Measurements from ENCODE around the gene GSG1.

GSG1 gene

DNA sequence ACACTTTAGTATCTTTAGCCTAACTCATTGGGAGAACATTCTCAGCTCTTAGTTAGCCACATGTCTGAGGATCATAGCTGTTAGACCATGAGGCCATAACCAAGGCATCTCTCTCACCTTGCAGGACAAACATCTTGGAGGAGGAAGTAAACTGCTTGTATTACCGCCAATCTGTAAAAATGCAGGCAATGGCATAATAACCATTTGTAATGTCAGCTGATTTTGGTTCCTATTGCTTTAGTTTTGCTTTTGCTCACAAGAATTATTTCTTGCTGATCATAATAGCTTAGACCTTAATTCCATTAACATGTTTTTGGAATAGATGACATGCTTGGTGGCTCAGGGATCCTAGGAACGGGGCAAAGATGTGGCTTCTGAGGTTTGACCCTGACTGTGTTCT is 16.4 kb upstream of the GSG1 start:
- DNase-seq = no peak

DNA sequence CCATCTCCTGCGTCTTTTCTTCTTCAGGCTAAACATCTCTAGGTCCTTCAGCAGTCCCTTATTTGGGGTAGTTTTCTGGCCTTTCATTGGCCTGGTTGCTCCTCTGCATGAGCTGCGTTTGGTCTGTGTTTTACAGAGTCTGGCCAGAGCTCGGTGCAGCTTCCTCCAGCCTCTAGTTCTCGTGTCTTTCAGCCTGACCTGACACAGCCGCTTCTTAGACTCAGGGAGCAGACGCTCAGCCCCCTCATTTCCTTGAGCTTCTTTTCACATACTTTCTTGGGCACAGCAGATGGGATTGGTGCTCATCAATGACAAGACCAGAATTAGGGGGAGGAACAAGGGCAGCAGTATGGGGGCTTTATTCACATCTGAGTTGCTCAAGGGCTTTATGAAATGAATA is 13.6 kb upstream of the GSG1 start:
- no peak for DNase-seq

DNA sequence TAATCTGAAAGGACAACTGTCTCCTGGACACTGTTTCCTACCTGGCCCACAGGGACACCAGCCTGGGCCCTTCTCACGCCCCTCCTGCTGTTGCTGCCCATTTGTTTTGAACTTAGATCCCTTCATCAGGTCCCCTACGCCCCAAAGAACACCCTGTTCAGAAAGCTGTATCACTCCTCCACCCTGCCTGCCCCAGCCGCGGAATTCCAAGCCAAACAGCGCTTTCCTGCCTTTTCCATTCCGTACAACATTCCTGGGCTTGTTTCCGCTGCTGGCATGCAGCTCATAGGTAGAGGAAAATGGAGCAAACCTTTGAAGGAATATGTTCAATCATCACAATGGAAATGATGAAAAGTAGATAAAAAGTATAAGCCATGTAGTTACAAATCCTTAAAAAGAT is 12.8 kb upstream of the GSG1 start:
- no peak for DNase-seq

DNA sequence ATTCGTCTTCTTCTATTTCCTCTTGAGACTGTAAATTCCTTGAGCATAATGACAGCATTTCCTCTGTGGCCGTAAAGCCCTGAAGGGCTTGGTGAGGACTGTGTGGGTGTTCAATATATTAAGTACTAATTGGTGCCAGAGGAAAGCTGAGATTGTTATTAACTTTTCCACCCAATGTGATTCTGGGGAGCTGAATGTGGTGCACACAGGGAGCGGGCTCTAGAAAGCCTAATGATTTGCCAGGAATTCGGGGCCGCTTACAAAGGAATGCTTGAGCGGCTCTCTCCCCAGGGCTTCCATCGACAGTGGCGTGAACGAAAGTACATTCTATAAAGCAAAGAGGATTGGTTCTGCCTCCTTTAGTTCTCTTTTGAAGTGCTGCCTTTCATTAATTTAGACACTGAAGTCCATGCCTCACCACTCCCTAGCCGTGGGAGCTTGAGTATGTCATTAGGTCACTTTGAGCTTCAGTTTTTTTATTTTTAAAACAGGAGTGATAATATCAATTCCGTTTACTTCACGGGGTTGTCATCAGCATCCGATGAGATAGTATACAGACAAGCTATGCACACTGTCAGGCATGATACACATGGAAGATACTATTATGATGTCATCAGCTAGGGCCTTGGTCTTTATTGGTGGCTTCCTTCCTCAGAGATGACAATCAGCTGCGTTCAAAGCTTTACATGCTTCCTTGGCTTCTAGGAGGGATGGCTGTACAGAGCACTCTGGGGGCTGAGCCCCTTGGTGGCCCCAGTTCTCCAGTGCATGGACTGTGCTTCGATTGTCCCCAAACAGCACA is 11.0 kb upstream of the GSG1 start:
- no peak for DNase-seq

DNA sequence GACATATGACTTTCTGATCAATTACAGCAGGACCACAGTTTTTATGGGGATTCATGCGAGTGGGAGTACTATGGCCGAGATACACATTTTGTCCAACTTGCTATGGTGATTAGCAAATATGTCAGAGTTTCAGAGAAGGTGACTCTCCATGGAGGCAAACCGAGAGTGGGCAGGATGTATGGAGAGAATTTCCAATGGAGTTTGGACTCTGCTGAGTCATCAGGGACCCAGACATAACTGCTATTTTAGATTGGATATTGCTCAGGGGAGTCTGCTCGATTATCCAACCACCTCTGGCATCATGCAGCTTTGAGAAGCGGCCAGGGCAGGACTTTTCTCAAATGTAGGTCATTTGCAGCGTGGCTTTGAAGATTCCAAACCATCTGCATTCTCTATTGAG is 9.5 kb upstream of the GSG1 start:
- no peak for DNase-seq

DNA sequence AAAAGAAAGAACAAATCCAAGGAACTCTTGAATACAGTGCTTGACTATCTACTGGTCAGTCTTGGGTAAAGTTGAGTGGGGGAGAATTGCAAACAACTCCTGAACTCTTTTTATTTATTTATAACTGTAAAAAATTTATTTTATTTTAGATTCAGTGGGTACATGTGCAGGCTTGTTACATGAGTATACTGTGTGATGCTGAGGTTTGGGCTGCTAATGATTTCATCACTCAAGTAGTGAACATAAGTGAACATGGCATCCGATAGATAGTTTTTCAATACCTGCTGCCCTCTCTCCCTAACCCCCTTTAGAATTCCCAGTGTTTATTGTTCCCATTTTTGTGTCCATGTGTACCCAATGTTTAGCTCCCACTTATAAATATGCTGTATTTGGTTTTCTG is 3.2 kb upstream of the GSG1 start:
- DNase-seq = no peak

DNA sequence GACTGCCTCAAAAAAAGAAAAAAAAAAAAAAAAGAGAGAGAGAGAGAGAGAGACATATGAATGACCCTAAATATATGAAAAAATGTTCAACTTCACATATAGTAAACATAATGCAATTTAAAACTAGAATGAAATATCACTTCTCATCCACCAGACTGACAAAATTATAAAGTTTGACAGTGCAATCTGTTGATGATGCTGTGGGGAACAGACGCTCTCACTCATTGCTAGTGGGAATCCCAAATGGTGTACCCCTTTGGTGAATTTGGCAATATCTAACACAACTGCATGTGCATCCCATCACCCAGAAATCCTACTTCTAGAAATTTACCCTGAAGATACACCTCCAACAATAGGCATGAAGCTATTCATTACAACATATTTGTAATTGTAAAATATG is 2.3 kb upstream of the GSG1 start:
- no peak for DNase-seq

DNA sequence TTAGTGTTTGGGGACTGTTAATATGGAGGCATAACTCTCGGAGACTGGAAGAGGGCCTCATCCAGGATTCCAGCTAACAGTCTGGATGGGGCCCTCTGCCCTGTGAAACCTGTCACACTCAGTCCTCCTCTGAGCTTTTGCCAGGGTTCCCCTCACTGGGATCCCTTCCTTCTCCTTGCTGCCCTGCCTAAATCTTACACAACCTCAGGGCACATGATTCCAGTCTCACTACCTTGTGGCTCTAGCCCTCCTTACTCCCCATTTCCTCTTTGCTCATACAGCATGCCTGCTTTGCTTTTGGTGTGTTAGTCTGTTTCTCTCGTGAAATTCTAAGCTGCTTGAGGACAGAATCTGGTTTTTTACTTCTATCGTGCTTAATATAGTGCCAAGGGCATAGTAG is 942 bp upstream of the GSG1 start:
- no peak for DNase-seq

DNA sequence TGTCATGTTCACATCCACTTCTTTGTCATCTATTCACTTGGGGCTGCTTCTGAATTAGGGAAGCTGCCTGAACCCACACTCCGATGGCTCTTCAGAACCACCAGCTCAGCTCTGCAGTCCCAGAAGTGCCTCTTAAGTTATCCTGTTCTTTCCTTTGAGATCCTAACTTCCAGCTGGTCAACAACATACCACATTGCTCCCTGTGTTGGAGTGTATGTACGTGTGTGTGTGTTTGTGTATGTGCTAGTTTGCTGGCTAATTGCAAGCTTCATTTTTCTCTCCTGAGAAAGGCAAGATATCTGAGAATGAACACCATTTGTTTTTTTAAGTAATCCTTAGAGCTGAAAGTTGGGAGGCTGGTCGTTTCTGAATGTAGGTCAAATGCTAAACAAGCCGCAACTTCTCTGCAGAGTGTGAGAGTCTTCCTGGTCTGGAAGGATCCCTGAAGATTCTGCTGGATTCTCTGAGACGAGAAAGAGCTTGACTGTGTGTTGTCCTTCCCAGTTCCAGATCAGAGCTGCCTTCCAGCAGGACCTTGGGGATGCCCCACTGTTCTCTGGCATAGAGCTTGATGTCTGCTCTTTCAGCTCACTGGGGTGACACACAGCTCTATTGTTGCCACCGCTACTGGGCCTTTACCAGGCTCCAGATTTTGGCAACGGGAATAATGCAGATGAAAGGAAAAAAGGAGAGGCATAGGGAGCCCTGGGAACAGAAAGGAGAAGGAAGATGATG is 839 bp downstream of the GSG1 start:
- no peak for DNase-seq

DNA sequence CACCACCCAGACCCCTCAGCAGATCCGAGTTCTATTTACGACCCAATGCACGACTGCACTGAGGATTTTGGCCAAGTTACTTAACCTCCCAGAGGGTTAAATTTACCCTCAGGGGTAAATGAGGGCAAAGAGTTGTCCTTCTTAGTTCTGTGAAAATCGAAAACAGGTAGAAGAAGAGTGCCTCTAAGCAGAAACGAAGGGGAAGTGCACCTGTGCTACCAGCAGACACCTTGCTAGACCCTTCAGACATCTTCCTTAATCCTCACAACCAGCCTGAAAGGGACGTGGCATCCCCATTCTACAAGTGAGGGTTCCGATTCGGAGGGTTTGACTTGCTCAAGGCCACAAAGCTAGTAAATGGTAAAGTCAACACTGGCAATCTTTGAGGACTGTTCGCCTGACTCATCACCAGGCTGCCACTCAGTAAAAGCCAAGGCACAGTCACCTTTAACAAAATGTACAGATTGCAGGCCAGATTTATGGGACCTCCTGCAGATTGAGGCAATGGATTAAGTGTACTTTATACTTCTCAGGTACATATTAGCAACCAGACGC is 1.6 kb downstream of the GSG1 start:
- peak; percentile 13 for DNase-seq

DNA sequence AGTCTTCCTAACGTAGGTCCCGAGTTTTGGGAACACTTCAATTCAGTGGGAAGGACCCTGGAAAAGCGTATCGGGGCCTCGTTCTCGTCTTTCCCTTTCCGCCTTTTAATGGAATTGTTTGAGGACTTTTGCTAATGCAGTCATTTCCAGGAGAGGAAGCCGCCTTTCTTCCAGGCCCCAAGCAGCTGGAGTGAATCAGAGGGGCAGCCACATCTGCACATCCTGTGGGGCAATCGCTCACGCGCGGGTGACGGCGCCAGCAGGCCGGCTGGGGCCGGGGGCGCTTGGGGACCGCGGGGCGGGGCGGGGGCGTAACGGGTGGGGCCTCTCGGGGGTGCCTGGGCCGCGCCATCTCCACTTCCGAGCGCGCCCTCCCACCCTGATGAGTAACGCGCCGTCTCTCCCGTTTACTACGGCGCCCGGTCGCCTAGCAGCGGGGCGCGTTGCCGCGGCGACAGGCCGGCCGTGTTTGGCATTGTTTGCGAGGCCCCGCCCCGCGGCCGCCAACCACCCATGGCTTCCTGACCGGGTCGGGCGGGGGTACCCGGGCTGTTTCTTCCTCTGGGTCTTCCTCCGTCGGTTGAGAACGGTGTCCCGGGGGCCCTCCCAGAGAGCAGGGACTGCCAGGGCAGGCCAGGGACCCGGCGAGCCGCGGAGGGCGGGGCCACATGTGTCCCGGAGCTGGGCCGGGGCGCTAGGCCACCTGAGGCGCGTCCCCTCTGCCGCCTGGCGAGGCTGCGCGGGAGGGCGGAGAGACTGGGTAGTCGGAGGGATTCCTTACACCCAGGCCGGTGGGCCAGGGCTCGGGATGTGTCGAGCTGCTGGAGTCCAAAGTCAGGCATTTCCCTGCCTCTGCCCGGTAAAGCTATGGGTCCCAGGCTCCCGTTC is 2.3 kb downstream of the GSG1 start:
- DNase-seq = peak; percentile 88

DNA sequence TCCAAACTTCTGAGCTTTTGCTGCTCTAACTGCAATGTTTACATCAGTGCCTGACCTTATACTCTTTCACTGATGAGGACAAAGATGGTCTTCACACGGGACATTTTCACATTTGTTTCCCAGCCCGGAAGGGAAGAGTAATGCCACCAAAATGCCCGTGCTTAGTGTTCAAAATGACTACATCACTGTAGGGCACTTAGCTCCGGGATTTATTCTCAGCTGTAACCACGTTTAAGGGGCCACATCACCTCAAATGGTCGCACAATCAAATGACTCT is 2.9 kb downstream of the GSG1 start:
- no peak for DNase-seq

DNA sequence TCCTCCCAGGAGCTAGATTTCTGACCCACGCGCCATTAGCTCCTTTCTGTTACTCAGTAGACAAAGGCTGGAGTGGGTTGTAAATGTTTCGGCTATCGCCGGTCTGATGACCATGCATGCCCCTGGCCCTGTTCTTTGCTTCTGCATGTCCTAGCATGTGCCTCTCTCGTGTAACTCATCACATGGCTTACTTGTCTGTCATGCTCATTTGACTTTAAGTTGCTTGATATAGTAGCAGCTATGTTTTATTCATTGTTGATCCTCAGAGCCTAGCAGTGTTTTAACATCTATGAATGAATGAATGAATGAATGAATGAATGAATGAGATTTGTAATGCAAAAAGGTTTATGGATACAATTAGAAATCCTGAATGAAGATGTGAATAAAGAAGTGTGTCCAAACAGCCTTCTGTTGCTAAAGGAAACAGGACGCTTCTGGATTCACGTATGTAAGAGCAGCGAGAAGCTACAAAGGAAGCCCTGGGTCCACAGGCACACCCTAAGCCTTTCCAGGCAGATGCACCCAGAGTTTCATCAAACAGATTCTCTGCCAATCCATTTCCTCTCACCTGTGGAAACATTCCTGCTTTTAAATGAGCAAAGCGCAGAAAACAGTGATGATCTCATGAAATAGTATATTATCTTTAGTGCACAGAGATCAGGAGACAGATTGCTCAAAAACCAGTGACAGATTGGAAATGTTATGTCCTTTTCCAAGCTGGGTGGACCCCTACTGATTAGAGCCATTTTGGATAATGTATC is 3.4 kb downstream of the GSG1 start:
- DNase-seq = no peak

DNA sequence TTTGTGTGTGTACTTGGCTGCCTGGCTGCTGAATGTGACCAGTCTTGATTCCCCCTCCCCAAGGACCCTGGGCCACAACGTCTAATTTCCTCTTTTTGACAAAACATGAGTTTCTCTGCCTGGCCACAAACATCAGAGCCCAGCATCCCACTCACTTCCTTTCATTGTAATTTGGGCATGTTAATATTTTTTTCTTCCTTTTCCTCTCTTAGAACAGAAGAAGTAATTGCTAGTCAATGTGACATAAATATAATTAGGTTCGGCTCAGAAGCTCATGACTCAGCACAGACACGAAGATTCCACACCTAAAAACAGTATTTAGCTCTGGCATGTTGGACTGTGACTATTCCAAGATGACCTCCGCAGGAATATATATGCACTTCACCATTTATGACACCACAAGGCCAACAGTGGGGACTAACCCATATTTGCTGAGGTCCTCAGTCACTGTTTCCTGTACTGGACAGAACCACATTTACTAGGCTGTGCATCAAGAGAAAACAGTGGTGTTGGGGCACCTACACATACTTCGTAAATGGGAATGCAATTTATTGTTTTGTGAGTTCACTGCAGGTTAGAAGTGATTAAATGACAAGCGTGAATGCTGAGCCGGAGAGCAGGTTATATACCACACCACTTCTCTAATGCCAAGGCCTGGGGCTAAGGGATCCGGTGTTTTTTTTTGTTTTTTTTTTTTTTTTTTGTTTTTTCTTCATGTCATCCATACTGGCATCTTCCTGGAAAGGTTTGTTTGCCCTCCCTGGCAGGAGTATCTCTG is 4.2 kb downstream of the GSG1 start:
- DNase-seq = no peak

DNA sequence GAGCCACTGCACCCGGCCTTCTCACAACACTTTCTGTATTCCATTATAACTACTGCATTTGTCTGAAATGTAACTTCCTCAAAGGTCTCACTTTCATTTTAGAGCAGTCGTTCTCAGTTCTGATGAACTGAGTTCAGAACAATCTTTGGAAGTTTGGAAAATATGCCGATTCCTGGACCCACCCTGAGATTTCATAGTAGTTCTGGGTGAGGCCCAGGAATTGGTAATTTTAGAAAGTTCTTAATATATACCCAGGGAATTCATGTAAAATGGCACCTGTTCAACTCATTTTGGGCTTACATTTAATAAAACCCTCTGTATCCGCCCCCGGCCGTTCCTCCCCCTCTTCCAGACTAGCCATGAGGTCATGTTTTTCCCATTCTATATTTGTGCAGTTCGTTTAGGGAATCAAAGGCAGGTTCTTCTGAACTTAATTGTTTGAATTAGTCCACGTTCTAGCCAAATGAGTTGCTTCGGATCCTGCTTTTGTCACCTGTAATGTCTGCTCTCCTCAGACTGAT is 5.9 kb downstream of the GSG1 start:
- DNase-seq = no peak

DNA sequence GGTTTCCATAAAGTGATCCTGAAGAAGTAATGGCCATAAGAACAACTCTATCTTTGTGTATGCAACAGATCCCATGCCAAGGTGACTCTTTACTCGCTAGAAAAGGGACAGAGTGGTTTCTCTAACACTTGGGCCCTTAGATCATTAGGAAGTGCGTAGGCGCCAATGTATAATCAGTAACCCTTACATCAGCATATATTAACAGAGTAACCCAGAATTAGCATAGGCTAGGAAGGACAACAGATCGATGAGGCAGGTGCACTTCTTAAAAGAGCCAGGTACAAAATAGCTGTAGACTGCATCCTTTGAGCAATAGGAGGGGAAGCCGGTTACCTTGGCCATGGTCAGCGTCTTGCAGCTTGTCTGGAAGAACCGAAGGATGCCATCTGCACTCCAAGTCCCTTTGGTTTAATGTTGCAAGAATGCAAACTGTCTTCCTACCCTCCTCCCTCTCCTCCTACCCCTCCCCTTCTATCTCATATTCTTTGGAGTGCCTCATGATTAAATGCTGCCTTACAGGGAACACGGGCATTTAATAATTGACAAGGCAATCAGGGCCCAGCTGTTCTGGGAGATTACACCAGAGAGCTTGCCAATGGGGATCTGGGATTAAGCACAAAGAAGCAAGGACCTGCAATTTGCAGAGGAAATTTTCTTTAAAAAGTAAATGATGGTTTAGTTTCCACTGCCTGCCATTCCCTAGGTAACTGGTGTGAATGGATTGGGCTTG is 8.0 kb downstream of the GSG1 start:
- no peak for DNase-seq

DNA sequence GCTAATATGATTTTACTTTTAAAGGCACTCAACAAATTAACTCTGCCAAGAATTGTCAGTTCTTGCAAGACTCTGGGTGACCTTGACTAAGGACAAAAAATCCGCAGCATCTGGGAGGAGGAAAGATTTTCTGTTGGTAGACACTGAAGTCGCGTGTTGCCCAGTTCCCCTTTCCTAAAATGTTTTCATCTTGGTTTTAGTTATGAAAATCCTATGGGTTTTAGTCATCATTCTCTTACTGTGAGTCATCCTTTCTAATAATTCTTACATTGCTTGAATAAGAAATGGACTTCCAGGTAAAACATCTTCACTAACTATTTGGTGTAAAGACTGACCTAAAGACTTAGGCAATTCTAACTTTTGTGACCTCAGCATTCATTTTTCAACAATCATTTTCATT is 9.1 kb downstream of the GSG1 start:
- no peak for DNase-seq

DNA sequence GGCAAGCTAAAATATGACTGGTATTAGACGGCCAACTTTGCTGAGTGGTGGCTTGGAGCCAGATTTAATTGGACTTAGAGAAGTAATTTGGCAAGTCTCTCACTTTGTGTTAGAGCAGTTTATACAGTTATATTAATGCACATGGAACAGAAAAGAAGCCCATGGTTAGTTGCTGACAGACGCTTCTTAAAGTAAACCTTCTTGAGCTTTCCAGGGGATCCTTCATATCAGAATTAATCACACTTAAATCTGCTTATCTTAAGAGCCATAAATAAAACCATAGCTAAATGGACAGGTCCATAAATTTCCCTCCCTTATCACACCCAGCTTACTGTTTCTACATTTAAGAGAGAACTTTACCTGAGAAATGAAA is 9.6 kb downstream of the GSG1 start:
- no peak for DNase-seq

DNA sequence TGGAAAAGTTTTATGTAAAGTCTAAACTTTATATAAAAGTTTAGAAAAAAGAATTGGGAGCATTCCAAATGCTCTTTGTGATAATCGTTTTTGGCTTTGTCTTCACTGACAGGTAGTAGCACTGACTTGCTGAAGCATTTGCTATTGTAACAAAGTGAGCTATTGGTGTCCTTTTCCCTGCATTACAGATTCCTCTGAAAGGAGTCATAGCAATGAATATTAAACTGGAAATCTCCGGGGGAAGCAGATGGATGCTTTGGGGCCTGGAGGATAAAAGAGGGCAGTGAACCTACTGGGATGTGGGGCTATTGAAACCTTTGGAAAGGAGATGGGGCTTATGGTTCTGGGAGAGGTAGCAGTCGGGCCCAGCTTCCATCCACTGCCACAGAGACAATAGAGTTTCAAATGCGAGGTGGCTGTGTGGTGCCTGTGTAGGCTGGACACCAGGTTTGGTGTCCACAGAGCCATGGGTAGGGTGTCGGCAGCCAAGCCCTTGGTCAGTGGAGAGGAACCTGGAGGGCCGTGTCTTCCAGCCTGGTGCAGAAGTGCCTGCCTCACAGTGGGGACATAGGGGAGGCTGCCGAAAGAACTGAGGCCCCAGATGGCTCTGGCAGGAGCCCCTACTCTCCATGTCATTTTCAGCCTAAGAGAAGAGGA is 10.1 kb downstream of the GSG1 start:
- DNase-seq = no peak

DNA sequence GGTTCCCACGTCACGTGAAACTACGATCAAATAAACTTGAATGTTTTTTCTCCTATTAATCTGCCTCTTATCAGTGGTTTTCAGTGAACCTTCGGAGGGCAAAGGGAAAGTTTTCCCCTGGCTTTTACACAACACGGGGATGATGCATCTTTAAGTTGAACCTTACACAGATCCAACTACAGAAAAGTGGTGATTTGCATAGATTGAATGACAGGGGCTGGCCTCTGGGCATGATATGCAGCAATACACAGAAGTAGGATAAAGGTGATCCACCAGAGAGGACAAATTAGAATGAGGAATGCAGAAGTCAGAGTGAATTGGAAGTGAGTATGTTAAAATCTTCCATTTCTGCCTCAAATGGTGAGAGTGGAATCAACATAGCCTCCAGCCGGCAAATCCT is 11.6 kb downstream of the GSG1 start:
- DNase-seq = no peak

DNA sequence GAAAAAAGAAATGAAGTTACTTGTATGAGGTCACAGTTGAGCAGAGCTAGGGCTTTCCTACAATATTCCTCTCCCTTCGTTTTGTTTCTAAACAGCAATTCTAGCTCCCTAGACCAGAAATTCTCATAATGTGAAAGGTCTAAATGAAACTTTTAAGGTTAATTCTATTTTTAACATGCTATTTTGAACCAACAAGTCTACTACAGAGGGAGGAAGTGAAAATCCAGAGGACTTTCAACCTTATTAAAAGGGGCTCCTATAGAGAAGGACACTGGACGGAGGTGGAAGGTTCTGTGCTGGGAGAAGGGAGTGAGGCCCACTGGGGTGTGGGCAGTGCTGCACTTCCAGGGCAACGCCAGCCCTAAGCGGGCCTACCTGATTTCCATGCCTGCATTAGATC is 13.4 kb downstream of the GSG1 start:
- DNase-seq = no peak

Measured in activated effector memory CD4-positive, alpha-beta T cell treated with Interleukin-2 at 50 U/mL for 16 hours (primary cell).